H1 (cell line): ENCODE data around the gene ARID1B. TPM values are rescaled to one million over a fixed set of nuclear protein-coding genes. Genes with fewer than 3 reads are reported as not detected.

Experiments used
- CTCF ChIA-PET: fragments of 300-600 bp; sonication (Branson Sonifier 250); formaldehyde crosslinking; loops from one replicate; lab custom pipeline; 2021; ENCODE audit not compliant: partially characterized antibody; lab: Charles Lee
- POLR2A ChIA-PET: fragments of 300-600 bp; sonication (Branson Sonifier 250); formaldehyde crosslinking; loops from one replicate; lab custom pipeline; 2021; ENCODE audit warnings: inconsistent platforms; ENCODE audit not compliant: partially characterized antibody; lab: Charles Lee
- DNase-seq, 2 experiments: peaks; one replicate each; pipeline versions ENCODE4 v3.0.0 to v3.0.0-alpha.2; 2010 to 2022; ENCODE audit warnings: low spot score in 2 of 2, low read depth in 1 of 2, mixed read lengths in 1 of 2
- FAIRE-seq: peaks from 2 replicates; lab custom pipeline; 2011; peaks lifted over from hg19 to GRCh38; lab: Jason Lieb, UNC
- H2AFZ ChIP-seq: 2 replicates; pipeline ENCODE4 v1.8.1; 2012; ENCODE audit warnings: low read length, inconsistent platforms
- H2AK5ac ChIP-seq: 2 replicates; pipeline ENCODE4 v1.6.1; 2013; ENCODE audit warnings: low read depth, low read length
- H2BK120ac ChIP-seq: replicated peaks from 2 replicates; pipeline ENCODE3; 2013; ENCODE audit warnings: low read depth, low read length, inconsistent platforms
- H2BK12ac ChIP-seq: 2 replicates; pipeline ENCODE4 v1.6.1; 2013; ENCODE audit warnings: low read depth, low read length
- H2BK15ac ChIP-seq: 2 replicates; pipeline ENCODE4 v1.6.1; 2013; ENCODE audit warnings: low read length
- H2BK20ac ChIP-seq: 2 replicates; pipeline ENCODE4 v1.6.1; 2013; ENCODE audit warnings: low read length
- H2BK5ac ChIP-seq: 2 replicates; pipeline ENCODE4 v1.6.1; 2013; ENCODE audit warnings: low read depth, low read length
- H3K14ac ChIP-seq: 2 replicates; pipeline ENCODE4 v1.6.1; 2013; ENCODE audit warnings: inconsistent platforms; ENCODE audit not compliant: insufficient read length
- H3K18ac ChIP-seq: 2 replicates; pipeline ENCODE4 v1.6.1; 2013; ENCODE audit warnings: low read length; ENCODE audit errors: extremely low read depth
- H3K23ac ChIP-seq: 2 replicates; pipeline ENCODE4 v1.6.1; 2013; ENCODE audit warnings: inconsistent platforms; ENCODE audit not compliant: insufficient read length
- H3K23me2 ChIP-seq: 2 replicates; pipeline ENCODE4 v1.6.1; 2013; ENCODE audit warnings: low read depth, low read length
- H3K27ac ChIP-seq: 2 replicates; pipeline ENCODE4 v1.6.1; 2011; ENCODE audit warnings: low read depth, low read length, inconsistent platforms
- H3K27me3 ChIP-seq, 4 experiments: replicated peaks in 1 of 4; 1 replicate in 1 of 4; 2 replicates in 3 of 4; pipeline versions ENCODE4 v1.6.1 to v1.8.1; 2011 to 2013; ENCODE audit warnings: low read length in 3 of 4, mild to moderate bottlenecking in 3 of 4, inconsistent platforms in 2 of 4, mixed read lengths in 2 of 4, moderate library complexity in 1 of 4; ENCODE audit not compliant: control insufficient read depth in 3 of 4, insufficient read depth in 3 of 4; ENCODE audit errors: extremely low read depth in 1 of 4
- H3K36me3 ChIP-seq, 4 experiments: 2 replicates each; pipeline versions ENCODE4 v1.6.1 to v1.8.1; 2011 to 2013; ENCODE audit warnings: mild to moderate bottlenecking in 4 of 4, low read length in 3 of 4, moderate library complexity in 2 of 4, control low read depth in 1 of 4, inconsistent platforms in 1 of 4; ENCODE audit not compliant: insufficient read depth in 4 of 4, control insufficient read depth in 2 of 4
- H3K4ac ChIP-seq: replicated peaks from 2 replicates; pipeline ENCODE3; 2013; ENCODE audit warnings: low read length, low read depth, mixed read lengths, inconsistent platforms; ENCODE audit not compliant: insufficient read length
- H3K4me1 ChIP-seq, 4 experiments: replicated peaks in 1 of 4; 1 replicate in 1 of 4; 2 replicates in 3 of 4; pipeline versions ENCODE4 v1.6.1 to v1.8.1; 2011 to 2013; ENCODE audit warnings: low read length in 3 of 4, inconsistent platforms in 2 of 4, mixed read lengths in 1 of 4; ENCODE audit not compliant: insufficient read depth in 4 of 4, control insufficient read depth in 3 of 4
- H3K4me2 ChIP-seq, 2 experiments: 2 replicates each; pipeline versions ENCODE4 v1.6.1 to v1.8.1; 2011 to 2013; ENCODE audit warnings: low read depth in 2 of 2, low read length in 2 of 2, control low read depth in 1 of 2, inconsistent platforms in 1 of 2, mild to moderate bottlenecking in 1 of 2; ENCODE audit not compliant: insufficient read depth in 1 of 2
- H3K4me3 ChIP-seq, 4 experiments: fragments of 200-600, 300-600 bp in 1 of 4; sonication (generic), shearing (Covaris generic), sonication (Bioruptor Twin) in 1 of 4; 2 replicates each; pipeline versions ENCODE4 v1.5.1 to v1.8.1; 2011 to 2016; ENCODE audit warnings: low read length in 4 of 4, low read depth in 3 of 4, control low read depth in 2 of 4, inconsistent platforms in 2 of 4, mild to moderate bottlenecking in 2 of 4, mixed read lengths in 1 of 4, moderate library complexity in 1 of 4; ENCODE audit not compliant: insufficient read depth in 2 of 4; ENCODE audit errors: extremely low read depth in 1 of 4
- H3K56ac ChIP-seq: replicated peaks from 2 replicates; pipeline ENCODE3; 2013; ENCODE audit warnings: low read depth, mild to moderate bottlenecking, mixed read lengths, low read length, inconsistent platforms; ENCODE audit not compliant: insufficient read length
- H3K79me1 ChIP-seq: 2 replicates; pipeline ENCODE4 v1.6.1; 2013; ENCODE audit warnings: low read depth, low read length, control low read depth
- H3K79me2 ChIP-seq, 2 experiments: 2 replicates each; pipeline versions ENCODE4 v1.6.1 to v1.8.1; 2012 to 2013; ENCODE audit warnings: low read length in 2 of 2, mild to moderate bottlenecking in 2 of 2, inconsistent platforms in 1 of 2; ENCODE audit not compliant: insufficient read depth in 2 of 2, control insufficient read depth in 1 of 2
- H3K9ac ChIP-seq, 4 experiments: replicated peaks in 1 of 4; 1 replicate in 1 of 4; 2 replicates in 3 of 4; pipeline versions ENCODE4 v1.6.1 to v1.8.1; 2011 to 2013; ENCODE audit warnings: low read depth in 3 of 4, low read length in 3 of 4, control low read depth in 2 of 4, mild to moderate bottlenecking in 2 of 4, moderate library complexity in 2 of 4, inconsistent platforms in 1 of 4; ENCODE audit errors: extremely low read depth in 1 of 4
- H3K9me3 ChIP-seq, 2 experiments: 2 replicates each; pipeline versions ENCODE4 v1.6.1 to v1.8.1; 2012 to 2013; ENCODE audit warnings: mild to moderate bottlenecking in 2 of 2, moderate library complexity in 2 of 2, control low read depth in 1 of 2, inconsistent platforms in 1 of 2, low read depth in 1 of 2, low read length in 1 of 2, mixed read lengths in 1 of 2; ENCODE audit not compliant: insufficient read depth in 2 of 2
- H4K20me1 ChIP-seq, 2 experiments: replicated peaks in 1 of 2; 2 replicates each; pipeline versions ENCODE3 to v1.8.1; 2011 to 2013; ENCODE audit warnings: inconsistent platforms in 2 of 2, low read length in 2 of 2, mild to moderate bottlenecking in 1 of 2; ENCODE audit not compliant: insufficient read depth in 2 of 2, control insufficient read depth in 1 of 2
- H4K5ac ChIP-seq: 2 replicates; pipeline ENCODE4 v1.6.1; 2013; ENCODE audit warnings: low read length, low read depth, mixed read lengths, inconsistent platforms; ENCODE audit not compliant: insufficient read length
- H4K8ac ChIP-seq: 2 replicates; pipeline ENCODE4 v1.8.0; 2013; ENCODE audit warnings: mild to moderate bottlenecking, moderate library complexity, low read length, inconsistent platforms; ENCODE audit not compliant: insufficient read depth; ENCODE audit errors: extremely low read depth
- H4K91ac ChIP-seq: replicated peaks from 2 replicates; pipeline ENCODE3; 2013; ENCODE audit warnings: low read length, mixed read lengths, inconsistent platforms; ENCODE audit not compliant: insufficient read length
- CHD1 ChIP-seq: IDR thresholded peaks from 2 replicates; pipeline ENCODE4 v1.6.1; 2012; ENCODE audit warnings: low read depth, low read length, improper control_type of control experiment
- CTBP2 ChIP-seq: IDR thresholded peaks from 2 replicates; pipeline ENCODE4 v1.7.0; 2011; ENCODE audit warnings: borderline replicate concordance, mild to moderate bottlenecking, moderate library complexity, mixed read lengths, low read length; ENCODE audit not compliant: insufficient read depth, insufficient read length
- CTCF ChIP-seq, 3 experiments: IDR thresholded peaks; 1 replicate in 2 of 3; 2 replicates in 1 of 3; pipeline versions ENCODE4 v1.5.1 to v1.6.1; 2011; ENCODE audit warnings: low read length in 3 of 3, mild to moderate bottlenecking in 3 of 3, inconsistent platforms in 2 of 3, low read depth in 1 of 3, moderate library complexity in 1 of 3; ENCODE audit not compliant: insufficient read depth in 1 of 3; ENCODE audit errors: control extremely low read depth in 1 of 3
- HDAC2 ChIP-seq, 2 experiments: fragments of 300-600 bp in 1 of 2; sonication (generic) in 1 of 2; IDR thresholded peaks; 2 replicates each; pipeline ENCODE4 v1.6.1; 2011 to 2012; ENCODE audit warnings: low read depth in 2 of 2, low read length in 2 of 2, mild to moderate bottlenecking in 2 of 2, moderate library complexity in 2 of 2, borderline replicate concordance in 1 of 2, inconsistent platforms in 1 of 2
- JUN ChIP-seq: IDR thresholded peaks from 2 replicates; pipeline ENCODE4 v1.6.1; 2011; ENCODE audit warnings: low read depth, mild to moderate bottlenecking, improper control_type of control experiment, low read length
- JUND ChIP-seq: IDR thresholded peaks from 2 replicates; pipeline ENCODE4 v1.6.1; 2011; ENCODE audit warnings: mild to moderate bottlenecking, improper control_type of control experiment, low read length
- KDM4A ChIP-seq: IDR thresholded peaks from one replicate; pipeline ENCODE4 v1.7.1; 2012; ENCODE audit warnings: low read depth, mild to moderate bottlenecking, moderate library complexity, low read length, inconsistent platforms; ENCODE audit not compliant: severe bottlenecking
- POLR2A ChIP-seq, 2 experiments: IDR thresholded peaks; 1 replicate in 1 of 2; 2 replicates in 1 of 2; pipeline ENCODE4 v1.6.1; 2011; ENCODE audit warnings: low read depth in 2 of 2, low read length in 2 of 2, mild to moderate bottlenecking in 2 of 2; ENCODE audit errors: control extremely low read depth in 1 of 2
- RXRA ChIP-seq: IDR thresholded peaks from 2 replicates; pipeline ENCODE4 v1.6.1; 2011; ENCODE audit warnings: low read depth, mild to moderate bottlenecking, low read length, moderate library complexity; ENCODE audit not compliant: insufficient read depth
- SP4 ChIP-seq: IDR thresholded peaks from 2 replicates; pipeline ENCODE4 v1.6.1; 2012; ENCODE audit warnings: low read length, inconsistent platforms
- ZNF274 ChIP-seq: IDR thresholded peaks from 2 replicates; pipeline ENCODE4 v1.7.0; 2012; ENCODE audit warnings: low read length, borderline replicate concordance; ENCODE audit errors: extremely low read depth
- WGBS, 2 experiments: shearing (Covaris generic) in 1 of 2; methylation state at CpG; one replicate each; pipeline versions ENCODE4 v1.1.6 to v1.1.7; 2013 to 2015; ENCODE audit warnings: low lambda C conversion rate in 2 of 2, mixed read lengths in 2 of 2, inconsistent platforms in 1 of 2, low coverage in 1 of 2, missing lambda C conversion rate in 1 of 2; ENCODE audit not compliant: insufficient replicate concordance in 2 of 2, insufficient coverage in 1 of 2, insufficient read length in 1 of 2; ENCODE audit errors: extremely low coverage in 1 of 2, missing lambda C conversion rate in 1 of 2; 5-methylcytosine and 5-hydroxymethylcytosine counted together
- polyA plus RNA-seq, 7 experiments: library from polyadenylated mRNA; depleted of rRNA in 3 of 7; stranded (reverse) in 5 of 7; unstranded in 2 of 7; fragments of >200 nt in 5 of 7; fragments of 200-250 nt in 2 of 7; gene quantifications; 1 replicate in 5 of 7; 2 replicates in 1 of 7; 4 replicates in 1 of 7; pipeline versions ENCODE4 v1.2.1 to v1.2.3, GENCODE V29; 2011 to 2013; ENCODE audit warnings: missing spikeins in 2 of 7, mixed read lengths in 2 of 7
- total RNA-seq: library from RNA; stranded (reverse); fragmentation: NEBNext Ultra II Directional; extraction: Animal tissue kit (Norgen Biotek cat#: 25700); gene quantifications from 2 replicates; pipeline ENCODE4 v1.2.1, GENCODE V29; 2021

The ARID1B gene
- total and polyA plus RNA-seq, 2 of the 8 experiments (the other 6 are each of a cell fraction or from before 2014, with no cell fraction given), result 24.3 to 70.3 TPM

GRCh38 chr6:157230910-157231309 is 453.7 kb downstream of the ARID1B start:
- Histone ChIP-seq H2BK15ac (no peak overlapping the region; the same call in 1 of the 2 replicates), H3K23ac (no peak overlapping the region), H3K79me1 (no peaks in the 10 kb centered on the region), H3K4me3 (no peak overlapping the region), H3K4me2 (no peak overlapping the region), H4K8ac (no peak overlapping the region; the same call in 1 of the 2 replicates), H3K4ac (no peak overlapping the region), H2AFZ (no peak overlapping the region), H3K9ac (no peak overlapping the region), H3K23me2 (peaks cover 3% of the 10 kb centered on the region; the same call in 1 of the 2 replicates), H2BK5ac (no peak overlapping the region), H4K91ac (peak overlapping the region; percentile 57), H3K9me3 (no peaks in the 10 kb centered on the region), H3K18ac (no peak overlapping the region), H2BK120ac (no peak overlapping the region), H3K4me1 (peaks cover 0 to 19% (median 7%) of the 10 kb centered on the region in 4 experiments; a peak in 5 of 7 replicates), H2AK5ac (no peak overlapping the region), H4K20me1 (peaks cover 0 to 2% of the 10 kb centered on the region in 2 experiments), H2BK12ac (peak overlapping the region; percentile 50; the same call in 1 of the 2 replicates), H3K56ac (no peak overlapping the region), H3K27me3 (peaks cover under 1 to 20% (median 16%) of the 10 kb centered on the region in 4 experiments), H2BK20ac (peak overlapping the region; percentile 92; the same call in 1 of the 2 replicates), H3K27ac (no peak overlapping the region), H3K14ac (no peak overlapping the region), H3K36me3 (no peaks in the 10 kb centered on the region), H4K5ac (no peak overlapping the region), H3K79me2 (no peaks in the 10 kb centered on the region)
- CTCF ChIA-PET, result interaction anchor here (1.0 to 1.7 kb wide), 2 partner anchors 14 to 34 kb away, joined by 3 to 4 read pairs; no protein-coding TSS in a partner anchor
- WGBS, 2 experiments, result 86% methylated on average over 9 of the region's 9 CpGs; no CpG with 5 or more reads in 1 of the 2 experiments
- DNase-seq, result no peak
- POLR2A ChIA-PET, result no interaction called here
- FAIRE-seq, result no peak
- TF ChIP-seq CHD1 (no peak), POLR2A (IDR thresholded peaks at IDR 0.05; ENCODE audit: control extremely low read depth in 1 of 2, low read depth in 2 of 2, low read length in 2 of 2) (no peak), JUN (no peak), HDAC2 (IDR thresholded peaks at IDR 0.05; ENCODE audit: borderline replicate concordance in 1 of 2, low read depth in 2 of 2, low read length in 2 of 2) (no peak), SP4 (no peak), CTCF (IDR thresholded peaks at IDR 0.05; ENCODE audit: control extremely low read depth in 1 of 3, insufficient read depth in 1 of 3, low read depth in 1 of 3, low read length in 3 of 3) (no peak), CTBP2 (no peak), KDM4A (no peak), JUND (no peak), RXRA (no peak), ZNF274 (no peak)
